GM18502 (cell line): Measurements from ENCODE around the gene DLX3.
"Not testable (repeated sequence)": the region's sequence is repeated elsewhere in the genome, so short reads cannot be mapped to it uniquely, and the experiment has no call there.

Experiments
- ATAC-seq: cut with Tn5 transposase; IDR thresholded peaks from one replicate; pipeline ENCODE4 v1.9.1; 2021; ENCODE audit warnings: mild to moderate bottlenecking; ENCODE audit not compliant: unreplicated experiment, poor library complexity

The DLX3 gene

DNA sequence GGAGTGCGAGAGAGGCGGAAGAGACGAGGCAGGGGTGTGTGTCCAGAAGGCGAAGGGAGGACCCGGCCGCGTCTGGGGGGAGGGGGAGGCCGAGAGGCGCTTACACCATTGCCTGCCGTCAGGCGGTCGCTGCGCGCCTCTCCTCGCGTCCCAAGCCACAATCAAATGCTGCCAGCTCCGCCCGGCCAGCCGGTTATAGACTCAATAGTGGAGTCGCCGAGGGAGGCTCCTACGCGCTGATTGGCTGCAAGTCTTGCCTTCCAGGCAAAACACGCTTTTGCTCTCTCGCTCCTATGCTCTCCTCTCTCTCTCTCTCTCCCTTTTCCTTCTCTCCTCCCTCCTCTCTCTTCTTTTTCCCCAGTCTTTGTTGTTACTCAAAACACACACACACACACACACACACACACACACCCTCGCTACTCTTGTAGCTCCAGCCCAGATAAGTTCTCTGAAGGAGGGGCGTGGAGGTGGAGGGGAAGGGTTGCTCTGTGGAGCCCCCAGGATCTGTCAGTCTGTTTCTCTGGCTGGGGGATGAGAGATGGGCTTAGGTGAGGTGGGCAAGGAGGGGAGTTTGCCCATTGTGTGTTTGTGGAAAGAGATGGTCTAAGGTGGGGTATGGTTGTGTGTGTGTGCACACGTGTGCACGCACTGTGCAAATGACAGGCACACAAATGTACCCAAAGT is at the start of gene DLX3:
Gene DLX3, minus strand, starts transcription at position 170 of the 684 bp plus-strand sequence. CDS start 226 bp downstream, outside the sequence.
- ATAC-seq: no peak

DNA sequence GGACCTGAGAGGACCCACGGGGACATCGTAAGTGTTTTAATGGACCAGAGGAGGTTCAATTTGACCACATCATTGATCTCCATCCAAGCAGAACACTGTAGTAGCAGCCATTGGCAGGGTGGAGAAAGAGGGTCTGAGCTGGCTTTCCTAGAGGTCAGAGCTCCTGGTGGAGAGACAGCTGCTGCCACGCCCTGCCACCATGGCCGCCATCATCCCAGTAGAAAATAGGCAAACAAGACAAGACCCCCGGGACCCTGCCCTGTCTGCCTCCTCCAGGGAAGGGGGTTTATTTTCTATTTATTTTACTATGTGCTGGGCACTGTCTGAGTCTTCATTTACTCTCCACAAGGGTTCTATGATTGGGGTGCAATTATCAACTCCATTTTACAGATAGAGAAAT is 49.5 kb upstream of the DLX3 start:
- ATAC-seq: no peak

DNA sequence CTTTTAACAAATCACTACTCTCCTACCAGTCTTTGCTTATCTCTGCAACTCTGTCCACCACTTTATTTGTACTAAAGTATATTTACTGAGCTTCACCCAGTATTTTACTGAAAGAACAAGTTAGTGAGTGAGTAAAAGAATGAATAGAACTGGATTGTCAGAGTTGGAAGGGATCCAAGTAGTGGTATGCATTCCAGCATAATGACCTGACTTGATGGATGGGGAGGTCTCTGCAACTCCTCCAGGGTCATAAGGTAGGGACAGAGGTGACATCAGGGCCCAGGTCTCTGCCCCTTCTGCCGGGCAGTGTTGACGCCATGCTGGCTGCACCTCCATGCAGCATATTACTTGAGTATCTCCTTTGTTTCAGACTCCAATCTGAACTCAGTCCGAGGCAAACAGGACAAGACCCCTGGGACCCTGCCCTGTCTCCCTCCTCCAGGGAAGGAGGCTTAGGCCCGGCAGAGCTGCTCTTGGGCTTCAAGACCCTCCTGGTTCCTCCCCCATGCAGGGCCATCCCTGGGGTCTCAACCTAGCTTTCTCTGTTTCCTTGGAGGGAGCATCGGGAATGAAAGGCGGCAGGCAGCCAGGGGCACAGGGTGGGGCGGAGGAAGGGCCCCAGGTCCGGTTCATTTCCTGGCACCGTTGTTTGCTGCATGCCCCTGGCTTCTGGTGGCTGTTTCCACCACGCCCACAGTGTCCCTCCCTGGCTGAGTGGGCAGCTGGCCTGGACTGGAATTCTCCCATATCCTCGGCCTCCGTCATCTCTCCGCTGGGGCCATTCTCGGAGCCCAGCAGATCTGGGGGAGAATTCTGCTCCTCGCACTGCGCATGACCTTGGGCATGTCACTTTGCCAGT is 48.5 kb upstream of the DLX3 start:
- ATAC-seq: no peak

DNA sequence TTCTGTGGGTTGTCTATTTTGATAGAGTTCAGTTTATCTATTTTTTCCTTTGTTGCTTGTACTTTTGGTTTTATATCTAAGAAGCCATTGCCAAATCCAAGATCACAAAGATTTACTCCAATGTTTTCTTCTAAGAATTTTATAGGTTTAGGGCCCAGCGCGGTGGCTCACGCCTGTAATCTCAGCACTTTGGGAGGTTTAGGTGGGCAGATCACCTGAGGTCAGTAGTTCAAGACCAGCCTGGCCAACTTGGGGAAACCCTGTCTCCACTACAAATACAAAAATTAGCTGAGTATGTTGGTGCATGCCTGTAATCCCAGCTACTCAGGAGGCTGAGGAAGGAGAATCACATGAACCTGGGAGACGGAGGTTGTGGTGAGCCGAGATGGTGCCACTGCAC is 47.2 kb upstream of the DLX3 start:
- no peak for ATAC-seq

DNA sequence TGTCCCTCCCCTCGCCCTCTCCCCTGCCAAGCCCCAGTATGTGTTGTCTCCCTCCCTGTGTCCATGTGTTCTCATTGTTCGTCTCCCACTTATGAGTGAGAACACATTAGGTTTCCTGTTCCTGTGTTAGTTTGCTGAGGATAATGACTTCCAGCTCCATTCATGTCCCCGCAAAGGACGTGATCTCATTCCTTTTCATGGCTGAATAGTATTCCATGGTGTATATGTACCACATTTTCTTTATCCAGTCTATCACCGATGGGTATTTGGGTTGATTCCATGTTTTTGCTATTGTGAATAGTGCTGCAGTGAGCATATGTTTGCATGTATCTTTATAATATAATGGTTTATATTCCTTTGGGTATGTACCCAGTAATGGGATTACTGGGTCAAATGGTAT is 45.5 kb upstream of the DLX3 start:
- ATAC-seq: not testable (repeated sequence)

DNA sequence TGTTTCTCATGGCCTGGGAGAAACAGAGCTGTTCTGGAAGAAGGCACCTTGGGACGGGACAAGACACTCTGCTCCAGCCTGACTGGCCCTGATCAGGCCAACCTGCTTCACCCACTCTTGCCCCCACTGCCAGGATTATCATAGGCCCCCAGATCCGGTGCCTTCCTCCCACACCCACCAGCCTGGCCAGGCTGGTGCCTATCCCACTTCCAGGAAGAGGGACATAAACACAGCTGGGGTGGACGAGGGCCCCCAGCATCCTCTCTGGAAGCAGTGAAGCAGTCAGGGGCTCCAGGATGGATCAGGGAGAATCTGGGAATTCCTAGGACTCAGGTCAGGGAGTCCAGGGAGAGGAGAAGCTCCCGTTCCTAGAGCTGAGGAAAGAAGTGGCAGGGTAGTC is 44.0 kb upstream of the DLX3 start:
- no peak for ATAC-seq

DNA sequence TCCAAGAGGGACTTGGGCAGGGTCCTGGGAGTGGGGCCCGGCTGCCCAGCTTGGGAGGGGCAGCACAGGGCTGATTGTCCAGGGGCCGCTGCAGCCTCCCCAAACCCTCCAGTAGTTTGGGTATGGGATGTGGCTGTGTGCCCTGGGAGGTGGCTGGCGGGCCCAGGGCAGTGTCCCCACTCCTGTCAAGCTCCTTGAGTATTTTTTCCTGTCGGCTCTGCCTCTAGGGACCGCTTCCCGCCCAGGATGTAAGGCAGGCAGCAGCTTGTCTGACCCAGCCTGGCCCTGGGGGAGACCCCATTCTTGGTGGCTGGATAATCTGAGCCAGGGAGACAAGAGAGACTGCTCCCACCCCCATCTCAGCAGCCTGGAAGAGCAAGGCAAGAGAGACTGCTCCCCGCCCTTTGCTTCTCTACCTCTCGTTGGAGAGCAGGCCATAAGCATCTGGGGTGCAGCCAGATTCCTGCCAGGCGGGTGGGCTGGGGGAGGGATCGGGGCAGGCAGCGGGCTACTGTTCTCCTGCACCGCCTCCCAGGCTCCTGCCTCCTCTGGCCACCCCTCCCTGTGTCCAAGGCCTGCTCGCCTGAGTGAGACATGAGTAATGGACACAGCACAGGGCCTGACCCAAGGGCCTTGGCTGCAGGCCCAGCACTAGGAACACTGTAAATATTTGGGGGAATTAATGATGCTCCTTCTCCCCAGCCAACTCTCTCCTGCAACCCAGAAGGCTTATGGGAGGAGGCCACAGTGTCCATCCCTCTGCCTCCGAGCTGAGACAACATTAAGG is 42.5 kb upstream of the DLX3 start:
- ATAC-seq: no peak

DNA sequence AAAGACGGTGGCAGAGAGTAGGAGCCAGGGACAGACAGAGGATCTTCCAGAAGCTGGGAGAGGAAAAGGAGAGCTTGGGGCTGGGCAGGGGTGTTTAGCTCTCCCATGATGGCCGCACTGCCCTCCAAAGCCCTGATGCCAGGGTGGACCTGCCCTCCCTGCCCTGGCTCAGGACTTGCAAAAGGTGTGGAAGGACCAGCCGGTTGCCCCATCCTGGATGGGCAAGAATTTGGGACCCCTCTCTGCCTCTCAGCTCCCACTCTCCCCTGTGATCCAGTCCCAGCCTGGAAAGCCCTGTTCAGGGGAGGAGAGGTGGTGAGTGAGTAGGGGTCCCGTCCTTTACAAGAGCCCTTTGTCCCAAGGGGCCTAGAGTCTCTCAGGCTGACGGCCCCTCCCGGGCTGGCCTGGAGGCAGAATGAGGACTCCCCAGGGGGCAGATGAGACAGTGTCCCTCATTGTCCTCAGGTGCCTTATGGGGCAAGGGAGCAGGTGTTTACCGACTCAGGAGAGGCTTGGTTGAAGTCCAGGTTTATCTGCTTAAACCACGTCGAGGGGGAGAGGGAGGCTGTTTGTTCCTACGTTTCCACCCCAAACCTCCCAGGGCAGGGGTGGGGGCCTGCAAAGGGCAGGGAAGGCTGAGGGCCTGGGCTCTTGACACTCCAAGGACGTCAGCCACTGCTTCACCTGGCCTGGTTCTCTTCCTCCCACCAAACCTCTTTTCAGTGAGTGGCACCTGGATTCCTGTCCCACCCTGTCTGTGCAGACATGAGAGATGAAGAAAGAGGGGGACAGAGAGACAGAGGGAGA is 41.6 kb upstream of the DLX3 start:
- ATAC-seq: no peak

DNA sequence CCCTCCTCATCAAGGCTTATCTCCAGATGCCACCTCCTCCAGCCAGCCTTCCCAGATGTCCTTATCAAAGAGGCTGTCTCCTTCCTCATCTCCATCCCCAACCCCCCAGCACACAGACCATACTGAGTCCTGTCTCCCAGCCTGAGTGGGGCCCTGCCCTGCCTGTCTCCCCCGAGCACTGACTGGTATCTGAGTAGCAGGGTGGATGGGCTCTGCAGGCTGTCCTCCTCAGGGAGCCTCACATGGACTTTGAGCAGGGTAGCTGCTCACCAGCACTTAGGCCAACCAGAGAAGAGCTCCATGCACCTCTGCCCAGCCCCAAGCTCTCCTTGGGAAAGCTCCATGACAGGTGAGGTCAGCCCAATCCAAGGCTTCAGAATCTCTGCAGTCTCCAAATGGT is 40.9 kb upstream of the DLX3 start:
- no peak for ATAC-seq

DNA sequence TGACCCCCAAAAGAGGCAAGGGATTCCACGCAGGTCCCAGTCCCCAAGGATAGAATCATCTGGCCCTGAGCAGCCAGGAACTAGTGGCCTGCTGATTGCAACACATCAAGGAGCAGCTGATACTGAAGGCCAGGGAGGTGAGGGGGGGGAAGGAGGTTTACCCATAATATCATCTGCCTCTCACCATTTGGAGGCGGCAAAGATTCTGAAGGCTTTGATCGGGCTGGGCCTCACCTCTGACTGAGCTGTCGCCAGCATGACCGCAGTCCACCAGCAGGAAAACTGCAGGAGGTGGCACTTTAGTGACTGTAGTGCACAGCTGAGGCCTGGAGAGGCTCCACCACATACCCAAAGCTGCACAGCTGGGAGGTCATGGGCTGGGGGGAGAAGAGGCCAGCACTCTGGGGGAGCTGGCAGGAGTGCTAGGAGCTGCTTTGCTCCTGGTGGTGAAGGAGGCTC is 40.4 kb upstream of the DLX3 start:
- no peak for ATAC-seq

DNA sequence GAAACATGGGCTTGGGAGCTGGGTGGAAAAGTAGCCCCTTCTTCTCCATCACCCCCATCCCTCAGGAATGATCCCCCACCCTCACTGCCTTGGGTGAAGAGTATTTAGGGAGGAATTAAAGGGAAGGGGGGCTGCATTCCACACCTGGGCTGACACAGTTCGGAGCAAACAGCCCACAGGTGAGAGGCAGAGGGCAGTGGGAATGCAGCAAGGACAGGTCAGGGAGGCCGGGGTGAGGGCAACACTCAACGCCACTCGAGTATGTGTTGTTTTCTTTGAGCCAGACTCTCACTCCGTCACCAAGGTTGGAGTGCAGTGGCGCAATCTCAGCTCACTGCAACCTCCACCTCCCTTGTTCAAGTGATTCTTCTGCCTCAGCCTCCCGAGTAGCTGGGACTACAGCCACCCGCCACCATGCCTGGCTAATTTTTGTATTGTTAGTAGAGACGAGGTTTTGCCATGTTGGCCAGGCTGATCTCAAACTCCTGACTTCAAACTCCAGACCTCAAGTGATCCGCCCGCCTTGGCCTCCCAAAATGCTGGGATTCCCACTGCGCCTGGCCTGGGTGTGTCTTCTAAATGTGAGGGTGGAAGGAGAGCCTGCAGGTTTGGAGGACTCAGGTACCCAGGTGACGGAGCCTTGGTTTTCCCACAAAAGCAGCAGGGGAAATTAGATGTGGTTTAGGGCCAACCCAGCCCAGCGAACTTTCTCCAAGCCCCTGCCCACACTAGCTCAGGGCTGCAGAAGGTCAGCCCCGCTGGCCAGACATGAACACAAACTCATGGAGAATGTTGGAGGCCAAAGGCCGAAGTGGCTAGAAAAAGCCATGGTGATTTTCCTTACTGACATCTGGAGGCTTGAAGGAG is 39.7 kb upstream of the DLX3 start:
- ATAC-seq: no peak

DNA sequence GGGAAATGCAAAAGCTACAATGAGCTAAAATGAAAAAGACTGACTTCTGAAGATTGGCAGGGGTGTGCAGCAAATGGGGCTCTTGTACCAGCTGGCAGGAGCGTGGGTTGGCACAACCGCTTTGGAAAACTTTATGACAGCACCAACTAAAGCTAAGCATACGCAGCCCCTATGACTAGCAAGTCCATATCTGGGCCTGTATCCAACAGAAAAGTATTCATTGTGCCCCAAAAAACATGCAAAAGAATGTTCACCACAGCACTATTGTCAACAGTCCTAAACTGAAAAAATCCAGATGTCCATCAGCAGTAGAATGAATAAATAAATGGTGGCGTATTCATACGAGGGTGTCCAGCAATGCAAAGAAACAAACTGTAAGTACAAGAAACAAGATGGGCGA is 38.3 kb upstream of the DLX3 start:
- no peak for ATAC-seq

DNA sequence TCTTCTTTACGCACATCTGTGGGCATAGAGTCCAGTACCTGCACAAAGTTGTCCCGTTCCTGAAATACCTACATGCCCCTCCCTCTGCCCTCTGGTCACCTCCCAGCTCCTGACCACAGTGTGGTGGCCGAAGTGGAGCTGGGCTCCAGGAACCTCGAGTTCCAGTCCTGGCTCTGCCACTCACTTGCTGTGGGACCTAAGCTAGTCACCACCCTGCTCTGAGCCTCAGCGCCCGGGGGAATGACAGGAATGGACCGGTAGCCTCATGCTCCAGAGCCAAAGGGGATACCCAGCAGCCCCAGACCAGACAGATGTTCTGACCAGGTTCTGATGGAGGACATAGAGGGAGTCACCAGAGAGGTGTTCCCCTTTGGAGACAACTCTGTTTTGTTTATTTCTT is 34.2 kb upstream of the DLX3 start:
- no peak for ATAC-seq

DNA sequence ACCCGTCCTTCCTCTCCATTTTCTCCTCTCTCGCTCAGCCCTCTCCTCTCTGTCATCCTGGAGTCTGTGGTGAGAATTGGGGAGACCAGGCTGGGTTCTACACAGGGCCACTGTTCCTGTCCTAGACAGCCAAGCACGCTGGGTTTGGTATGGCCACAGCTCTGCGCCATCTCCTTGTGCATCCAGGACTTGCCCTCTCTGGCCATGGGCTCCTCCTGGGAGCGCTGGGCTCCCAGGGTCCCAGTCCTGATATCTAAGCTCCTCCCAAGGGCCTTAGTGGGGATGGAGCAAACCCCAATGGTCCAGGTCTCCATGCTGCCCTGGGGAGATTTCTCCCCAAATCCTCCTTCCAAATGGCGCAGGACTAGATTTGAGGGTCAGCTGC is 33.7 kb upstream of the DLX3 start:
- ATAC-seq: no peak

DNA sequence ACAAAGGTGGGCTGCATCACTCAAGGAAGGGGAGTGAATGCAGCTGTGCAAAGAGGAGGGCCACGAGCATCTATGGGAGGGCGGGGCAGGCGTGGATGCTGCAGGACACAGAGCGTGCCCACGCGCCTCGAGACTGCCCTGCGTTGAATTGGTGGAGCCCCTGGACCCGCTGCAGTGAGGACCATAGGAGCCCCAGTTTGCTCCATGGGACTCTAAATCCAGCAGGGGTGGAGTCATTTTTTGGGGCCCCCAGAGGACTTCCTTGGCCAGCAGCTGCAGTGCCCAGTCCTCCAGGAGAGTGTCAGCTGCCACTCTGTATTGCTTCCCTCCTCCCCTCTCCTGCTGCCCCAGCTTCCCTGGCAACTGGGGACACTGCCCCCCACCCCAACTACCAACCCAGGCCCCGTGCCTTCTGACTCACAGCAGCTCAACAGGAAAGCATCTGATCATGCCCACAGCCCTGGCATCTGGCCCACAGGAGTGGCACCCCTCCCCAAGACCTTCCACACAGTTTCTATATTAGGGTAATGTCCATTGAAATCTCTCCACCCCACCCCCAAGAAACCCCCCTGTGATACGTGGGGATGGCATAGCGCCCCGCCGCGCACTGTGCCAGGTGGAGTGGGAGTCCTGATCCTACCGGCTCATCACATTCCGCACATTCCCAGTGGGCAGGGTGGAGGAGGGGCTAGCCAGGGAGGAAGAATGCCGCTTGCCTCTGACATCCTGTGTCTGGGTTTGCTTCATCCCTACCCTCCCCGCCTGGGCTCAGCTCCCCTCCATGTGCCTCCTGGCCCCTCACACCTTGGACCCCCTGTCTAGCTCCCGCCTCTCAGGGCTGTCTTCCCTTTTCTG is 33.1 kb upstream of the DLX3 start:
- no peak for ATAC-seq

DNA sequence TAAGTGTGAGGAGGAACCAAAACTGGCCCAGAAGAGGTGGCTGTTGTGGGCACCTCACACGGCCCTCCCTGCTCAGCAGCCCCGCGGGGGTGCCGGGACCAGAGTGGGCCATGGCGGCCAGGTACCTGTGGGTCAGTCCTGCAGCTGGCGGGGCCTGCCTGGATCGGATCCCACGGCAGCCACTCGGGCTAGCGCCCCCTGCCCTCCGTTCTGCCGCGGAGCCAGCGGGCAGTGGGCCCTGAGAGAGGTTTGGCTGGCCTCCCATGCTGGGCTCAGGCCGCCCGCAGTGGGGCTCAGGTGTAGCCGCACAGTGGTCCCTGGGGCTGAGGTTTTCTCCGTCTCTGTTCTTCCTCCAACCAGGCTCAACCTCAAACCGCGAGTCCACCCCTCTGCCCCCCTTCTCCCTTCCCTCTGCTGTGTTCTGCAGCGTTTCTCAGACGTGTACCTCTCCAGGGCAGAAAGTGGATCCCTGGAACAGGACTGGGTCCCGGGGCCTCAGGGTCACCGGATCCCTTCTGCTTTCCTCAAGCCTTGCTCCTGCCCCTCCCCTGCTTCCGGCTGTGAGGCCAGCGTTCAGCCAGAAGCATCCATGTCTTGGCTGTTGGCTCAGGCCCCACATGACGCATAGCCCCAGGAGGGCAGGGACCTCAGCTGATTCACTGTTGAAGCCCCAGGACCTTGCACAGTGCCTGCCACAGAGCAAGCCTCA is 32.3 kb upstream of the DLX3 start:
- ATAC-seq: no peak

DNA sequence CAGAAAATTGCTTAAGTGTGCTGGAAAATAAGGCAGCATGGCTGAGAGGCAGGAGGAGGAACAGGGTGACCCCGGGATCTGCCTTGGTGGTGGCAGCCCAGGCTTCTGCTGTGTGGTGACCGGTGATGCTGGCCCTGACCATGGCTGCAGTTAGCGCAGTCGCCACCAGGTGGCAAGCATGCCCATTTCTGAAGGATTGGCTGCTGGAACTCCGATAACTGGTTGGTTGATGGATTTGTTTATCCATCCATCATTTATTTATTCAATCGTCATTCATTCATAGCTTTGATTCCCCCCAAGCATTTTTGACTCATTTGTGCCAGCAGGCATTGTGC is 31.8 kb upstream of the DLX3 start:
- no peak for ATAC-seq
